HepG2 (cell line): ENCODE data around the gene KIF26B. TPM values are rescaled to one million over a fixed set of nuclear protein-coding genes. Genes with fewer than 3 reads are reported as not detected.

Experiments
- ATAC-seq: fragments of 200-7000 bp; cut with Tn5 transposase; 3 replicates; pipeline ENCODE4 v1.9.1; 2020; ENCODE audit warnings: mild to moderate bottlenecking, moderate library complexity
- BruUV-seq: library from RNA; stranded (reverse); fragments of 400-500 nt; replicated peaks from 2 replicates; lab custom pipeline; 2021; lab: Mats Ljungman, UMichigan
- CTCF ChIA-PET: fragments of 300-600 bp; formaldehyde crosslinking; extraction: SDS; loops from one replicate; lab custom pipeline; 2021; ENCODE audit warnings: low total read pairs, inconsistent platforms, low intra/inter-chr PET ratio; lab: Yijun Ruan, JAX
- POLR2A ChIA-PET: fragments of 350-600 bp; sonication (Branson Sonifier 250); formaldehyde crosslinking; loops from one replicate; lab custom pipeline; 2020; ENCODE audit warnings: antibody characterized with exemption, inconsistent platforms; lab: Yijun Ruan, JAX
- DNase-seq: peaks from one replicate; pipeline ENCODE4 v3.0.0-alpha.2; 2015; ENCODE audit warnings: low spot score
- FAIRE-seq: peaks from 3 replicates; lab custom pipeline; 2011; peaks lifted over from hg19 to GRCh38; lab: Jason Lieb, UNC
- H2AFZ ChIP-seq: one replicate; pipeline ENCODE4 v1.6.1; 2011; ENCODE audit warnings: low read length, inconsistent platforms
- H3K27ac ChIP-seq: fragments of 300-600 bp; 3 replicates; pipeline ENCODE4 v1.8.0; 2011; ENCODE audit warnings: mixed run types, mild to moderate bottlenecking, mixed read lengths, low read length, inconsistent platforms; ENCODE audit not compliant: insufficient read depth; ENCODE audit errors: extremely low read length
- H3K27me3 ChIP-seq, 2 experiments: fragments of 200-600 bp in 1 of 2; 2 replicates in 1 of 2; 3 replicates in 1 of 2; pipeline versions ENCODE4 v1.6.0 to v1.8.0; 2011; ENCODE audit warnings: low read length in 2 of 2, mild to moderate bottlenecking in 2 of 2, moderate library complexity in 2 of 2, inconsistent platforms in 1 of 2; ENCODE audit not compliant: insufficient read depth in 2 of 2, control insufficient read depth in 1 of 2
- H3K36me3 ChIP-seq, 2 experiments: fragments of 200-600 bp in 1 of 2; replicated peaks in 1 of 2; 2 replicates in 1 of 2; 3 replicates in 1 of 2; pipeline versions ENCODE4 v1.5.1 to v1.8.0; 2011; ENCODE audit warnings: low read length in 2 of 2, inconsistent platforms in 1 of 2; ENCODE audit not compliant: insufficient read depth in 2 of 2, control insufficient read depth in 1 of 2
- H3K4me1 ChIP-seq: 2 replicates; pipeline ENCODE4 v1.5.1; 2012; ENCODE audit warnings: low read length, inconsistent platforms; ENCODE audit not compliant: insufficient read depth
- H3K4me2 ChIP-seq: 2 replicates; pipeline ENCODE4 v1.6.0; 2011; ENCODE audit warnings: low read depth, low read length, inconsistent platforms
- H3K4me3 ChIP-seq, 3 experiments: fragments of 200-600 bp in 1 of 3; sonication (generic), shearing (Covaris generic) in 1 of 3; replicated peaks in 1 of 3; 2 replicates each; pipeline ENCODE4 v1.5.1; 2011 to 2016; ENCODE audit warnings: low read length in 3 of 3, inconsistent platforms in 2 of 3, low read depth in 2 of 3, mild to moderate bottlenecking in 2 of 3, control low read depth in 1 of 3, mixed read lengths in 1 of 3; ENCODE audit not compliant: insufficient read depth in 1 of 3
- H3K79me2 ChIP-seq: one replicate; pipeline ENCODE4 v1.6.1; 2011; ENCODE audit warnings: low read length, inconsistent platforms; ENCODE audit not compliant: insufficient read depth
- H3K9ac ChIP-seq: 2 replicates; pipeline ENCODE4 v1.6.0; 2011; ENCODE audit warnings: mild to moderate bottlenecking, low read depth, low read length, inconsistent platforms; ENCODE audit not compliant: insufficient read depth
- H3K9me3 ChIP-seq: 2 replicates; pipeline ENCODE4 v1.5.1; 2012; ENCODE audit warnings: mild to moderate bottlenecking, low read length
- H4K20me1 ChIP-seq: 2 replicates; pipeline ENCODE4 v1.6.0; 2011; ENCODE audit warnings: inconsistent platforms, mild to moderate bottlenecking, low read length, moderate library complexity; ENCODE audit not compliant: insufficient read depth
- RBAK ChIP-seq: sonication (generic); formaldehyde crosslinking; IDR thresholded peaks from 2 replicates; pipeline ENCODE4 v1.5.1; 2020; ENCODE audit warnings: mild to moderate bottlenecking, missing genetic modification reagents
- ZBTB3 ChIP-seq: sonication (generic); formaldehyde crosslinking; IDR thresholded peaks from 2 replicates; pipeline ENCODE4 v1.4.0; 2020; ENCODE audit warnings: low read depth, mild to moderate bottlenecking, moderate library complexity, missing genetic modification reagents, borderline replicate concordance
- ZNF326 ChIP-seq: sonication (generic); formaldehyde crosslinking; IDR thresholded peaks from 2 replicates; pipeline ENCODE4 v1.4.0; 2020; ENCODE audit warnings: missing genetic modification reagents, borderline replicate concordance
- ZNF451 ChIP-seq: sonication (generic); formaldehyde crosslinking; IDR thresholded peaks from 2 replicates; pipeline ENCODE4 v1.5.0; 2020; ENCODE audit warnings: mild to moderate bottlenecking, missing genetic modification reagents
- WGBS: methylation state at CpG from one replicate; pipeline ENCODE4 v1.1.6; 2017; ENCODE audit warnings: low lambda C conversion rate; 5-methylcytosine and 5-hydroxymethylcytosine counted together
- in situ Hi-C: cut with HindIII; loops from 2 replicates; pipeline ENCODE4 v1.10.0; 2017; ENCODE audit warnings: low pct_unique_long_range_greater_than_20kb; ENCODE audit not compliant: extremely low pct_ligation_motif_present
- intact Hi-C: fragments of 100-400 bp; cut with micrococcal nuclease; formaldehyde crosslinking; loops from one replicate; pipeline ENCODE4 v1.10.0; 2022; ENCODE audit not compliant: unreplicated experiment
- polyA plus RNA-seq, 8 experiments: library from polyadenylated mRNA; depleted of rRNA in 3 of 8; stranded (reverse) in 7 of 8; unstranded in 1 of 8; fragments of >200 nt; fragmentation: Illumina TruSeq in 4 of 8; extraction: Trizol in 4 of 8; gene quantifications; 2 replicates each; pipeline versions ENCODE4 v1.2.1 to v1.2.3, GENCODE V29; 2011 to 2016; ENCODE audit warnings: low read depth in 4 of 8, missing spikeins in 1 of 8, mixed read lengths in 1 of 8; ENCODE audit not compliant: insufficient read depth in 1 of 8
- total RNA-seq, 5 experiments: library from RNA; depleted of rRNA; stranded (reverse); fragments of >200 nt; fragmentation: Illumina TruSeq; extraction: Trizol; gene quantifications; 2 replicates each; pipeline ENCODE4 v1.2.3, GENCODE V29; 2016; ENCODE audit warnings: low read depth in 1 of 5
- TF ChIP-seq, protein P1 (sequence below): sonication (generic); formaldehyde crosslinking; IDR thresholded peaks from 2 replicates; pipeline ENCODE4 v1.4.0; 2020; ENCODE audit warnings: missing genetic modification reagents, low read depth, mild to moderate bottlenecking, borderline replicate concordance
- TF ChIP-seq, protein P2 (sequence below): sonication (generic); formaldehyde crosslinking; IDR thresholded peaks from 2 replicates; pipeline ENCODE4 v1.4.0; 2020; ENCODE audit warnings: mild to moderate bottlenecking, missing genetic modification reagents

The KIF26B gene
- total and polyA plus RNA-seq, 2 of the 13 experiments (the other 11 are each of a cell fraction or from before 2014, with no cell fraction given) = 0.08 to 0.09 TPM

DNA sequence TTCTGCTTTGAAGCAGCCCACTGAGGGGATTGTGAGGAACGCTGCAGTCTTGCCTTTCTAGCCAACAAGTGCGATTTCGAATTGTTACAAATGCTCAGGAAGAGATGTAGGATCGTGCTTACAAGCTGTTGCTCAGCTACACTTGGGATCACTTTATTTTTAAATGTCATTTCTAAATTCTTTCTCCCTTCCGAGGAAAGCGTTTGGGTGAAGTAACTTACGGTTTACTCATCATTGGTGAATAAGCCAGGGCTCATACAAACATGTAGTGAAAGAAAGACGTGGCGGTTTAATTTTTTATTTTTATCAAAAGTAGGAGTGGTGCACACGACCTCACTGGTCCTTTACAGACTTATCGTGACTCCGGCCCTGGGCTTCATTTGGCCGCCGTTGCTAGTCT, 386.6 kb downstream of the KIF26B start:
- no peak for TF ChIP-seq ZNF451
- no peak for TF ChIP-seq ZBTB3 (CRISPR knock-in tag)
- TF ChIP-seq, protein P1, sequence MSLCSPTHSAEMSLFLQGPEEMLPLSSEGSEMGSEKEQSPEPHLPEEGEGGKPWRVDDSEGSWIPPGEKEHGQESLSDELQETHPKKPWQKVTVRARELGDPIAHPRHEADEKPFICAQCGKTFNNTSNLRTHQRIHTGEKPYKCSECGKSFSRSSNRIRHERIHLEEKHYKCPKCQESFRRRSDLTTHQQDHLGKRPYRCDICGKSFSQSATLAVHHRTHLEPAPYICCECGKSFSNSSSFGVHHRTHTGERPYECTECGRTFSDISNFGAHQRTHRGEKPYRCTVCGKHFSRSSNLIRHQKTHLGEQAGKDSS (CRISPR knock-in tag) = no peak
- TF ChIP-seq RBAK (CRISPR knock-in tag) = no peak
- TF ChIP-seq, protein P2, sequence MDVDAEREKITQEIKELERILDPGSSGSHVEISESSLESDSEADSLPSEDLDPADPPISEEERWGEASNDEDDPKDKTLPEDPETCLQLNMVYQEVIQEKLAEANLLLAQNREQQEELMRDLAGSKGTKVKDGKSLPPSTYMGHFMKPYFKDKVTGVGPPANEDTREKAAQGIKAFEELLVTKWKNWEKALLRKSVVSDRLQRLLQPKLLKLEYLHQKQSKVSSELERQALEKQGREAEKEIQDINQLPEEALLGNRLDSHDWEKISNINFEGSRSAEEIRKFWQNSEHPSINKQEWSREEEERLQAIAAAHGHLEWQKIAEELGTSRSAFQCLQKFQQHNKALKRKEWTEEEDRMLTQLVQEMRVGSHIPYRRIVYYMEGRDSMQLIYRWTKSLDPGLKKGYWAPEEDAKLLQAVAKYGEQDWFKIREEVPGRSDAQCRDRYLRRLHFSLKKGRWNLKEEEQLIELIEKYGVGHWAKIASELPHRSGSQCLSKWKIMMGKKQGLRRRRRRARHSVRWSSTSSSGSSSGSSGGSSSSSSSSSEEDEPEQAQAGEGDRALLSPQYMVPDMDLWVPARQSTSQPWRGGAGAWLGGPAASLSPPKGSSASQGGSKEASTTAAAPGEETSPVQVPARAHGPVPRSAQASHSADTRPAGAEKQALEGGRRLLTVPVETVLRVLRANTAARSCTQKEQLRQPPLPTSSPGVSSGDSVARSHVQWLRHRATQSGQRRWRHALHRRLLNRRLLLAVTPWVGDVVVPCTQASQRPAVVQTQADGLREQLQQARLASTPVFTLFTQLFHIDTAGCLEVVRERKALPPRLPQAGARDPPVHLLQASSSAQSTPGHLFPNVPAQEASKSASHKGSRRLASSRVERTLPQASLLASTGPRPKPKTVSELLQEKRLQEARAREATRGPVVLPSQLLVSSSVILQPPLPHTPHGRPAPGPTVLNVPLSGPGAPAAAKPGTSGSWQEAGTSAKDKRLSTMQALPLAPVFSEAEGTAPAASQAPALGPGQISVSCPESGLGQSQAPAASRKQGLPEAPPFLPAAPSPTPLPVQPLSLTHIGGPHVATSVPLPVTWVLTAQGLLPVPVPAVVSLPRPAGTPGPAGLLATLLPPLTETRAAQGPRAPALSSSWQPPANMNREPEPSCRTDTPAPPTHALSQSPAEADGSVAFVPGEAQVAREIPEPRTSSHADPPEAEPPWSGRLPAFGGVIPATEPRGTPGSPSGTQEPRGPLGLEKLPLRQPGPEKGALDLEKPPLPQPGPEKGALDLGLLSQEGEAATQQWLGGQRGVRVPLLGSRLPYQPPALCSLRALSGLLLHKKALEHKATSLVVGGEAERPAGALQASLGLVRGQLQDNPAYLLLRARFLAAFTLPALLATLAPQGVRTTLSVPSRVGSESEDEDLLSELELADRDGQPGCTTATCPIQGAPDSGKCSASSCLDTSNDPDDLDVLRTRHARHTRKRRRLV = no peak
- TF ChIP-seq ZNF326 (CRISPR knock-in tag) = no peak
- H3K9ac ChIP-seq = no peak overlapping the region
- ATAC-seq = no peak
- H3K27me3 ChIP-seq = no peaks in the 10 kb centered on the region
- FAIRE-seq = no peak
- no peaks in the 10 kb centered on the region for H3K4me1 ChIP-seq
- H3K27ac ChIP-seq = no peak overlapping the region
- POLR2A ChIA-PET = no interaction called here
- no peaks in the 10 kb centered on the region for H3K9me3 ChIP-seq
- H4K20me1 ChIP-seq = no peaks in the 10 kb centered on the region
- H3K79me2 ChIP-seq = no peaks in the 10 kb centered on the region
- intact Hi-C loops = no loop called here
- in situ Hi-C loops = no loop called here
- no peaks in the 10 kb centered on the region for H3K36me3 ChIP-seq
- 64% methylated on average over 14 of the region's 14 CpGs for WGBS
- no peak overlapping the region for H3K4me2 ChIP-seq
- CTCF ChIA-PET = no interaction called here
- no peak for DNase-seq
- no peak overlapping the region for H3K4me3 ChIP-seq
- no peak overlapping the region for H2AFZ ChIP-seq
- no TSS peak for BruUV-seq
